Measurements from ENCODE around the gene MTURN.

MTURN gene

GRCh38 chr7:30196408-30196807 lies 61.6 kb downstream of the MTURN start:
- in situ Hi-C loops (cut with HindIII; ENCODE audit: low sequenced_read_pairs), result no loop called here
- DNase-seq (ENCODE audit: low read depth), result no peak
- no peak for TF ChIP-seq CTCF (IDR thresholded peaks at IDR 0.05; ENCODE audit: low read depth, low read length, missing control alignments)
- H3K4me3 ChIP-seq (ENCODE audit: low read depth, low read length), result no peak overlapping the region

- TF ChIP-seq CTCF (IDR thresholded peaks at IDR 0.05; ENCODE audit: low read depth, low read length, missing control alignments), result no peak
- H3K4me3 ChIP-seq (ENCODE audit: low read depth, low read length), result no peak overlapping the region
- no peak for DNase-seq (ENCODE audit: low read depth)
- in situ Hi-C loops (cut with HindIII; ENCODE audit: low sequenced_read_pairs), result no loop called here
Observed at GRCh38 chr7:30197438-30197837, 62.7 kb downstream of the MTURN start.

DNA sequence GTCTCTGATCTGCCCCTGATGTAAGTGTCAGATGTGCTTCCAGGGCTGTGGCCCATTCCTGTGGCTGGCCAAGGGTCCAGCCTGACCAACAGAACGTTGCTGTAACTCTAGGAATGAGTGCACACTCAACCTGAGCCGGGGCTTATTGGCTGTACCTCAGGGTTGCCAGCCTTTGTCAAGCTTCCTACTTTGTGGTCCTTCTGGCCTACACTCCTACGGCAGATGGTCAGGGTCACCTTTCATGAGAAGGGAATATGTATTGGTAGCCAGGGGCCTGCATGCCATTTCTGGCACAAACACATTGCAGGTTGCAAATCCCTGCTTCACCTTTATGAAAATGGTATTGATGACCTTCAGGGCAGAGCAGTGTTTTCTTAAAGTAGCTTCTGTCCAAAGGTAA lies 64.5 kb downstream of the MTURN start:
- in situ Hi-C loops (cut with HindIII; ENCODE audit: low sequenced_read_pairs), result no loop called here
- no peak for DNase-seq (ENCODE audit: low read depth)
- H3K4me3 ChIP-seq (ENCODE audit: low read depth, low read length), result no peak overlapping the region
- TF ChIP-seq CTCF (IDR thresholded peaks at IDR 0.05; ENCODE audit: low read depth, low read length, missing control alignments), result no peak

DNA sequence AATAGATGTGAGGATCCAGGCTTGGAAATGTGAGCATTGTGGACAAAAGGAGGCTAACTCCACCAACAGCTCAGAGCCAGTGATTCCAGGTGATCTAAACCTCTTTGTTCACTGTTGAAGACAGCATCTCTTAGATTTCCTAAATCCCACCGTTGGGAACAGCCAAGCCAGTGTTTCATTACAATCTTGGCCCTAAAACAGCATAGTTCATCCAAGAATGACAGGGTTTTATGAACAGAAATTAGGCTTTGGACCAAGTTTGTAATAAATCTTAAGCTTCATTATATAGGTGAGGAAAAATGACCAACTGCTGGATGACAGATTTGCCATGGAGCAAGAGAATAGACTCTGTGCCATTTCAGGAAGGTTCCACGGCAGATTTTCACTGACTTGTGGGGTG lies 65.8 kb downstream of the MTURN start:
- TF ChIP-seq CTCF (IDR thresholded peaks at IDR 0.05; ENCODE audit: low read depth, low read length, missing control alignments), result no peak
- DNase-seq (ENCODE audit: low read depth), result no peak

GRCh38 chr7:30201161-30201666 lies 66.4 kb downstream of the MTURN start:
- H3K4me3 ChIP-seq (ENCODE audit: low read depth, low read length), result no peak overlapping the region
- in situ Hi-C loops (cut with HindIII; ENCODE audit: low sequenced_read_pairs), result no loop called here
- no peak for TF ChIP-seq CTCF (IDR thresholded peaks at IDR 0.05; ENCODE audit: low read depth, low read length, missing control alignments)
- DNase-seq (ENCODE audit: low read depth), result no peak

More for the DNA sequence above, 65.8 kb downstream of the MTURN start:
- no peak overlapping the region for H3K4me3 ChIP-seq (ENCODE audit: low read depth, low read length)
- in situ Hi-C loops (cut with HindIII; ENCODE audit: low sequenced_read_pairs), result no loop called here

GRCh38 chr7:30201921-30202320 lies 67.1 kb downstream of the MTURN start:
- TF ChIP-seq CTCF (IDR thresholded peaks at IDR 0.05; ENCODE audit: low read depth, low read length, missing control alignments), result no peak
- in situ Hi-C loops (cut with HindIII; ENCODE audit: low sequenced_read_pairs), result no loop called here
- DNase-seq (ENCODE audit: low read depth), result no peak
- H3K4me3 ChIP-seq (ENCODE audit: low read depth, low read length), result no peak overlapping the region

- in situ Hi-C loops (cut with HindIII; ENCODE audit: low sequenced_read_pairs), result no loop called here
- DNase-seq (ENCODE audit: low read depth), result no peak
- TF ChIP-seq CTCF (IDR thresholded peaks at IDR 0.05; ENCODE audit: low read depth, low read length, missing control alignments), result no peak
- no peak overlapping the region for H3K4me3 ChIP-seq (ENCODE audit: low read depth, low read length)
Observed at GRCh38 chr7:30202671-30203070, 67.9 kb downstream of the MTURN start.

Data from astrocyte of the cerebellum (primary cell).